A549 (cell line): Measurements from ENCODE around the gene ATG5. TPM values are rescaled to one million over a fixed set of nuclear protein-coding genes. Genes with fewer than 3 reads are reported as not detected.

Experiments
- ATAC-seq, 2 experiments: fragments of 200-7000 bp in 1 of 2; fragments of >200 bp in 1 of 2; cut with Nextera tagmentation in 1 of 2; cut with Tn5 transposase in 1 of 2; 3 replicates each; pipeline versions ENCODE4 v1.8.0 to v1.9.1; 2018 to 2020; ENCODE audit warnings: mild to moderate bottlenecking in 1 of 2, moderate library complexity in 1 of 2
- CTCF ChIA-PET: fragments of 300-600 bp; sonication (Branson Sonifier 250); formaldehyde crosslinking; extraction: SDS; loops from one replicate; lab custom pipeline; 2021; ENCODE audit warnings: antibody characterized with exemption, inconsistent platforms; lab: Yijun Ruan, JAX
- POLR2A ChIA-PET: fragments of 350-600 bp; formaldehyde crosslinking; extraction: SDS; loops from one replicate; lab custom pipeline; 2021; ENCODE audit warnings: antibody characterized with exemption, inconsistent platforms; lab: Yijun Ruan, JAX
- DNase-seq, 2 experiments: peaks; one replicate each; pipeline versions ENCODE4 v3.0.0 to v3.0.0-alpha.2; 2011 to 2016; ENCODE audit warnings: low read depth in 1 of 2, low spot score in 1 of 2
- FAIRE-seq: peaks from 2 replicates; lab custom pipeline; 2011; peaks lifted over from hg19 to GRCh38; lab: Jason Lieb, UNC
- H3K27ac ChIP-seq, 2 experiments: fragments of >200 bp; sonication (Bioruptor Twin); formaldehyde crosslinking; 3 replicates each; pipeline ENCODE4 v1.5.1; 2016 to 2017
- H3K4me1 ChIP-seq: fragments of >200 bp; sonication (Bioruptor Twin); formaldehyde crosslinking; 3 replicates; pipeline ENCODE4 v1.6.1; 2016
- H3K4me2 ChIP-seq: fragments of >200 bp; sonication (Bioruptor Twin); formaldehyde crosslinking; 3 replicates; pipeline ENCODE4 v1.6.1; 2016
- H3K4me3 ChIP-seq: fragments of >200 bp; sonication (Bioruptor Twin); formaldehyde crosslinking; 3 replicates; pipeline ENCODE4 v1.5.1; 2016
- H3K9me3 ChIP-seq: fragments of >200 bp; sonication (Bioruptor Twin); formaldehyde crosslinking; 3 replicates; pipeline ENCODE4 v1.6.1; 2016
- ATOH8 ChIP-seq: fragments of 250-450 bp; sonication (Bioruptor Pico); IDR thresholded peaks from 2 replicates; pipeline ENCODE4 v1.5.0; 2020; ENCODE audit warnings: low read depth, mild to moderate bottlenecking, moderate library complexity
- BHLHE40 ChIP-seq: IDR thresholded peaks from 2 replicates; pipeline ENCODE4 v1.6.1; 2012; ENCODE audit warnings: low read depth, low read length, inconsistent platforms
- CBX2 ChIP-seq: fragments of 200-600 bp; sonication (generic); IDR thresholded peaks from 2 replicates; pipeline ENCODE4 v1.6.1; 2016; ENCODE audit warnings: low read depth, mild to moderate bottlenecking, borderline replicate concordance
- CHD2 ChIP-seq: fragments of 150-350 bp; IDR thresholded peaks from 2 replicates; pipeline ENCODE4 v1.6.1; 2014; ENCODE audit warnings: low read length; ENCODE audit not compliant: partially characterized antibody
- E2F6 ChIP-seq: IDR thresholded peaks from 2 replicates; pipeline ENCODE4 v1.6.1; 2012; ENCODE audit warnings: low read depth, borderline replicate concordance
- EHMT2 ChIP-seq: fragments of 200-600 bp; sonication (generic); IDR thresholded peaks from 2 replicates; pipeline ENCODE4 v1.6.1; 2016; ENCODE audit warnings: antibody characterized with exemption, low read depth, mild to moderate bottlenecking, moderate library complexity
- EP300 ChIP-seq, 2 experiments: fragments of >200 bp; sonication (Bioruptor Twin); formaldehyde crosslinking; IDR thresholded peaks; 2 replicates in 1 of 2; 3 replicates in 1 of 2; pipeline ENCODE4 v1.6.1; 2016 to 2017
- ESRRA ChIP-seq: fragments of 150-350 bp; IDR thresholded peaks from 2 replicates; pipeline ENCODE4 v1.6.1; 2014; ENCODE audit warnings: mild to moderate bottlenecking, low read length, borderline replicate concordance
- FOSB ChIP-seq: fragments of 250-450 bp; sonication (Bioruptor Pico); IDR thresholded peaks from 2 replicates; pipeline ENCODE4 v1.5.0; 2020; ENCODE audit warnings: mild to moderate bottlenecking, moderate library complexity
- GATA3 ChIP-seq: IDR thresholded peaks from 2 replicates; pipeline ENCODE4 v1.6.1; 2012; ENCODE audit warnings: borderline replicate concordance
- HOXB13 ChIP-seq: fragments of 250-450 bp; sonication (Bioruptor Pico); IDR thresholded peaks from 2 replicates; pipeline ENCODE4 v1.5.0; 2020; ENCODE audit warnings: low read depth, mild to moderate bottlenecking, moderate library complexity
- HOXB5 ChIP-seq: fragments of 250-450 bp; sonication (Bioruptor Pico); IDR thresholded peaks from 2 replicates; pipeline ENCODE4 v1.5.0; 2020; ENCODE audit warnings: mild to moderate bottlenecking, moderate library complexity
- KDM1A ChIP-seq: fragments of 200-600 bp; sonication (generic); IDR thresholded peaks from 2 replicates; pipeline ENCODE4 v1.6.1; 2016; ENCODE audit warnings: low read depth, mild to moderate bottlenecking
- MAFK ChIP-seq: fragments of 450-650 bp; IDR thresholded peaks from 2 replicates; pipeline ENCODE4 v1.6.1; 2014; ENCODE audit not compliant: partially characterized antibody
- MYC ChIP-seq: IDR thresholded peaks from 2 replicates; pipeline ENCODE4 v1.6.1; 2012; ENCODE audit warnings: mild to moderate bottlenecking, inconsistent platforms, low read length, improper control_type of control experiment, borderline replicate concordance
- NPAS2 ChIP-seq: fragments of 250-450 bp; sonication (Bioruptor Pico); IDR thresholded peaks from 2 replicates; pipeline ENCODE4 v1.8.0; 2022; ENCODE audit warnings: mild to moderate bottlenecking, moderate library complexity, borderline replicate concordance
- NR3C1 ChIP-seq: fragments of >200 bp; sonication (Bioruptor Twin); formaldehyde crosslinking; IDR thresholded peaks from 3 replicates; pipeline ENCODE4 v1.6.1; 2017
- PHF8 ChIP-seq: fragments of 200-600 bp; sonication (generic); IDR thresholded peaks from 2 replicates; pipeline ENCODE4 v1.6.1; 2016; ENCODE audit warnings: low read depth, mild to moderate bottlenecking, antibody characterized with exemption, moderate library complexity, borderline replicate concordance
- POLR2A ChIP-seq: IDR thresholded peaks from 2 replicates; pipeline ENCODE4 v1.6.1; 2012; ENCODE audit warnings: mild to moderate bottlenecking, low read length
- RARB ChIP-seq: fragments of 250-450 bp; sonication (Bioruptor Pico); IDR thresholded peaks from 2 replicates; pipeline ENCODE4 v1.8.0; 2021; ENCODE audit warnings: mild to moderate bottlenecking, moderate library complexity
- RCOR1 ChIP-seq: fragments of 150-350 bp; IDR thresholded peaks from 2 replicates; pipeline ENCODE4 v1.6.1; 2014; ENCODE audit warnings: antibody characterized with exemption, low read length, low read depth
- RNF2 ChIP-seq: fragments of 200-600 bp; sonication (generic); IDR thresholded peaks from 2 replicates; pipeline ENCODE4 v1.6.1; 2016; ENCODE audit warnings: low read depth, mild to moderate bottlenecking, antibody characterized with exemption, moderate library complexity, borderline replicate concordance
- SMC3 ChIP-seq: fragments of >200 bp; sonication (Bioruptor Twin); formaldehyde crosslinking; IDR thresholded peaks from 3 replicates; pipeline ENCODE4 v1.6.1; 2018; ENCODE audit warnings: inconsistent platforms
- TFCP2L1 ChIP-seq: fragments of 250-450 bp; sonication (Bioruptor Pico); IDR thresholded peaks from 2 replicates; pipeline ENCODE4 v1.5.0; 2021; ENCODE audit warnings: mild to moderate bottlenecking
- ZFP36 ChIP-seq: fragments of 450-650 bp; IDR thresholded peaks from 2 replicates; pipeline ENCODE4 v1.6.1; 2014; ENCODE audit warnings: borderline replicate concordance; ENCODE audit not compliant: partially characterized antibody
- ZNF302 ChIP-seq: fragments of 250-450 bp; sonication (Bioruptor Pico); IDR thresholded peaks from 2 replicates; pipeline ENCODE4 v1.9.0; 2021; ENCODE audit warnings: inconsistent platforms, mild to moderate bottlenecking, moderate library complexity
- WGBS: methylation state at CpG from one replicate; pipeline ENCODE4 v1.1.6; 2017; ENCODE audit errors: missing lambda C conversion rate; 5-methylcytosine and 5-hydroxymethylcytosine counted together
- polyA plus RNA-seq, 4 experiments: library from polyadenylated mRNA; depleted of rRNA in 3 of 4; stranded (reverse); fragments of >200 nt; fragmentation: RNase III in 1 of 4; extraction: RNeasy Plus Mini Kit Qiagen cat#74134 plus additional on column Dnase treatment in 1 of 4; gene quantifications; 2 replicates in 3 of 4; 3 replicates in 1 of 4; pipeline ENCODE4 v1.2.3, GENCODE V29; 2011 to 2017
- TF ChIP-seq, protein P1 (sequence below): fragments of >200 bp; sonication (Bioruptor Twin); formaldehyde crosslinking; IDR thresholded peaks from 3 replicates; pipeline ENCODE4 v1.6.1; 2016
- TF ChIP-seq, protein P2 (sequence below): fragments of 150-350 bp; IDR thresholded peaks from 2 replicates; pipeline ENCODE4 v1.6.1; 2014; ENCODE audit warnings: low read depth, mild to moderate bottlenecking, low read length

Gene ATG5
- polyA plus RNA-seq, 2 of the 4 experiments (the other 2 are of a cell fraction) = 26.6 to 53.5 TPM

DNA sequence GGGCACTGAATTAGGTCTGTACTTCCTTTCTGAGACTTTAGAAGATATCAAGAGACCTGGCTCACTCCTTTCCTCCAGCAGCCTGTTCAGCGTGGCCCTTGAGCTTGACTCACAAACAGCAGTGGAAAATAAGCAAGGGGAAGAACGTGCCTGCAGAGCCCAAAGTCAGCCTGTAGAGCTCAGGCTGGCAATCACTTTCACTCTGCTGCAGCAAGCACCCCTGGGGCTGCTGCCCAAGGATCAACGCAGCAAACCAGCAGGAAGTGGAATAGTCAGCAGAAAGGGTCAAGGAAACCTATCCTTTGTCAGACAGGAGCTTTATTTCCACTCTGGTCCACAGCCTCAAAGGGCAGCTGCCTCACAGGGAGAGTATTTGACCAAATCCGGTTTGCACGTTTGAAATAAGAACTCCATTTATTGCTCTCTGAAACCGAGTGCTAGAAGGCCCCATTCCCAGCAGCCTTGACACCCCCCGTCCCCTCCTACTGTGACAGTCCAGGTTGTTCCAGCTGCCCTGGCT lies 162.1 kb downstream of the ATG5 start:
- ATAC-seq (peak in 1 of 2 experiments; percentile 32; a peak in 1 of 6 replicates), FAIRE-seq (no peak), DNase-seq (no peak)
- TF ChIP-seq EP300 (IDR thresholded peaks at IDR 0.05) (no peak), GATA3 (no peak), E2F6 (no peak), HOXB5 (CRISPR knock-in tag) (no peak)
- 74% methylated on average over 7 of the region's 7 CpGs for WGBS
- Histone ChIP-seq H3K4me1 (peaks cover 9% of the 10 kb centered on the region; the same call in 1 of the 3 replicates), H3K4me2 (no peak overlapping the region), H3K4me3 (no peak overlapping the region), H3K27ac (peak overlapping the region in 1 of 2 experiments; percentile 24; a peak in 1 of 6 replicates), H3K9me3 (no peaks in the 10 kb centered on the region)
- ChIA-PET POLR2A (interaction anchor here (0.6 kb wide), 1 partner anchor 665 kb away, joined by 3 read pairs; no protein-coding TSS in a partner anchor), CTCF (no interaction called here)

- H3K4me2 ChIP-seq = no peak overlapping the region
These were observed 162.6 kb downstream of the ATG5 start for GRCh38 chr6:106162921-106163320.

DNA sequence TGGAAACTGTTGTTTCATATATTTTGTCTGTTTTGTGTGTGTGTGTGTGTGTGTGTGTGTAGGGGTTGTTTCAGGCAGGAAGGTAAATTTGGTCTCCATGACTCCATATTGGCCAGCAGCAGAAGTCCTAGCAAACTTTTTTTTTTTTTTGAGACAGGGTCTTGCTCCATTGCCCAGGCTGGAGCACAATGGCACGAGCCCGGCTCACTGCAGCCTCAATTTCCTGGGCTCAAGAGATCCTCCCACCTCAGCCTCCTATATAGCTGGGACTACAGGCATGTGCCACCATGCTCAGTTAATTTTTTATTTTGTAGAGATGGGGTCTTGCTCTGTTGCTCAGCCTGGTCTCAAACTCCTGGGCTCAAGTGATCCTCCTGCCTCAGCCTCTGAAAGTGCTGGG lies 163.7 kb downstream of the ATG5 start:
- TF ChIP-seq RCOR1 (no peak), HOXB13 (CRISPR knock-in tag) (no peak), RARB (no peak), EHMT2 (no peak), NPAS2 (CRISPR knock-in tag) (no peak), MYC (no peak), CBX2 (no peak), TFCP2L1 (CRISPR knock-in tag) (no peak), CHD2 (no peak)
- TF ChIP-seq, all 56 proteins: peak for 0
- POLR2A ChIA-PET = no interaction called here
- ATAC-seq (no peak), DNase-seq (no peak), FAIRE-seq (no peak)
- Histone ChIP-seq H3K9me3 (no peaks in the 10 kb centered on the region), H3K4me3 (no peak overlapping the region), H3K4me2 (no peak overlapping the region), H3K4me1 (peaks cover 9% of the 10 kb centered on the region; the same call in 1 of the 3 replicates), H3K27ac (no peak overlapping the region)
- WGBS = 88% methylated on average over 2 of the region's 2 CpGs
- CTCF ChIA-PET = no interaction called here

More at GRCh38 chr6:106162921-106163320, 162.6 kb downstream of the ATG5 start:
- ChIA-PET POLR2A (no interaction called here), CTCF (no interaction called here)
- DNase-seq (no peak), FAIRE-seq (no peak), ATAC-seq (no peak)
- Histone ChIP-seq H3K4me1 (peaks cover 9% of the 10 kb centered on the region; the same call in 1 of the 3 replicates), H3K9me3 (no peaks in the 10 kb centered on the region), H3K27ac (no peak overlapping the region), H3K4me3 (no peak overlapping the region)
- TF ChIP-seq SMC3 (no peak), KDM1A (no peak), RARB (no peak), ZFP36 (no peak), PHF8 (no peak), NR3C1 (no peak), FOSB (CRISPR knock-in tag) (no peak), RNF2 (no peak), MYC (no peak), ZNF302 (CRISPR knock-in tag) (no peak), MAFK (no peak), ESRRA (no peak), ATOH8 (no peak), BHLHE40 (no peak), POLR2A (no peak), EHMT2 (no peak)
- TF ChIP-seq, protein P1, sequence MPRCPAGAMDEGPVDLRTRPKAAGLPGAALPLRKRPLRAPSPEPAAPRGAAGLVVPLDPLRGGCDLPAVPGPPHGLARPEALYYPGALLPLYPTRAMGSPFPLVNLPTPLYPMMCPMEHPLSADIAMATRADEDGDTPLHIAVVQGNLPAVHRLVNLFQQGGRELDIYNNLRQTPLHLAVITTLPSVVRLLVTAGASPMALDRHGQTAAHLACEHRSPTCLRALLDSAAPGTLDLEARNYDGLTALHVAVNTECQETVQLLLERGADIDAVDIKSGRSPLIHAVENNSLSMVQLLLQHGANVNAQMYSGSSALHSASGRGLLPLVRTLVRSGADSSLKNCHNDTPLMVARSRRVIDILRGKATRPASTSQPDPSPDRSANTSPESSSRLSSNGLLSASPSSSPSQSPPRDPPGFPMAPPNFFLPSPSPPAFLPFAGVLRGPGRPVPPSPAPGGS = no peak
- TF ChIP-seq, protein P2, sequence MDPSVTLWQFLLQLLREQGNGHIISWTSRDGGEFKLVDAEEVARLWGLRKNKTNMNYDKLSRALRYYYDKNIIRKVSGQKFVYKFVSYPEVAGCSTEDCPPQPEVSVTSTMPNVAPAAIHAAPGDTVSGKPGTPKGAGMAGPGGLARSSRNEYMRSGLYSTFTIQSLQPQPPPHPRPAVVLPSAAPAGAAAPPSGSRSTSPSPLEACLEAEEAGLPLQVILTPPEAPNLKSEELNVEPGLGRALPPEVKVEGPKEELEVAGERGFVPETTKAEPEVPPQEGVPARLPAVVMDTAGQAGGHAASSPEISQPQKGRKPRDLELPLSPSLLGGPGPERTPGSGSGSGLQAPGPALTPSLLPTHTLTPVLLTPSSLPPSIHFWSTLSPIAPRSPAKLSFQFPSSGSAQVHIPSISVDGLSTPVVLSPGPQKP = no peak
- WGBS = 95% methylated on average over 4 of the region's 4 CpGs
